A673 (cell line): ENCODE results near the gene KCNMB1. TPM values are rescaled to one million over a fixed set of nuclear protein-coding genes. Genes with fewer than 3 reads are reported as not detected.

ENCODE experiments used
- BruUV-seq: library from RNA; stranded (reverse); fragments of 400-500 nt; replicated peaks from 2 replicates; lab custom pipeline; 2021; lab: Mats Ljungman, UMichigan
- CTCF ChIA-PET: fragments of 300-600 bp; sonication (Branson Sonifier 250); formaldehyde crosslinking; loops from one replicate; lab custom pipeline; 2022; ENCODE audit warnings: antibody characterized with exemption; lab: Charles Lee
- POLR2A ChIA-PET: fragments of 300-600 bp; sonication (Branson Sonifier 250); formaldehyde crosslinking; loops from one replicate; lab custom pipeline; 2022; ENCODE audit warnings: antibody characterized with exemption; ENCODE audit not compliant: low non-redundant PET; lab: Charles Lee
- DNase-seq: peaks from one replicate; pipeline ENCODE4 v3.0.0-alpha.2; 2015; ENCODE audit warnings: low spot score
- H3K27ac ChIP-seq: fragments of 200-600 bp; sonication (generic); 2 replicates; pipeline ENCODE4 v1.5.1; 2016; ENCODE audit warnings: mixed run types, low read depth, mild to moderate bottlenecking, mixed read lengths, antibody characterized with exemption, low read length; ENCODE audit not compliant: poor library complexity, severe bottlenecking
- H3K27me3 ChIP-seq: fragments of 200-600 bp; sonication (generic); replicated peaks from 2 replicates; pipeline ENCODE4 v1.6.1; 2017; ENCODE audit warnings: mixed run types, low read depth, mild to moderate bottlenecking, mixed read lengths, antibody characterized with exemption, low read length; ENCODE audit not compliant: insufficient read depth, poor library complexity
- H3K36me3 ChIP-seq: fragments of 200-600 bp; sonication (generic); 2 replicates; pipeline ENCODE4 v1.6.1; 2016; ENCODE audit warnings: mixed run types, mild to moderate bottlenecking, mixed read lengths, antibody characterized with exemption, low read length; ENCODE audit not compliant: insufficient read depth, poor library complexity, severe bottlenecking
- H3K4me1 ChIP-seq: fragments of 200-600 bp; sonication (generic); 2 replicates; pipeline ENCODE4 v1.6.1; 2017; ENCODE audit warnings: mixed run types, mild to moderate bottlenecking, mixed read lengths, antibody characterized with exemption, low read length; ENCODE audit not compliant: insufficient read depth, poor library complexity, severe bottlenecking
- H3K4me3 ChIP-seq: fragments of 200-600 bp; sonication (generic); 2 replicates; pipeline ENCODE4 v1.5.1; 2016; ENCODE audit warnings: low read depth, mixed run types, mild to moderate bottlenecking, mixed read lengths, low read length; ENCODE audit not compliant: poor library complexity, severe bottlenecking
- H3K9me3 ChIP-seq: fragments of 200-600 bp; sonication (generic); 2 replicates; pipeline ENCODE4 v1.6.1; 2016; ENCODE audit warnings: mixed run types, low read depth, mild to moderate bottlenecking, mixed read lengths, antibody characterized with exemption, low read length; ENCODE audit not compliant: poor library complexity, severe bottlenecking
- EZH2 ChIP-seq: fragments of 200-600 bp; sonication (generic); IDR thresholded peaks from 2 replicates; pipeline ENCODE4 v1.6.1; 2017; ENCODE audit warnings: borderline replicate concordance, low read depth, mild to moderate bottlenecking, mixed read lengths, antibody characterized with exemption, low read length; ENCODE audit not compliant: poor library complexity, severe bottlenecking
- intact Hi-C: fragments of 100-400 bp; cut with micrococcal nuclease; formaldehyde crosslinking; loops from one replicate; pipeline ENCODE4 v1.10.0; 2022; ENCODE audit not compliant: unreplicated experiment
- total RNA-seq: library from RNA; stranded (reverse); gene quantifications from 2 replicates; pipeline ENCODE4 v1.2.3, GENCODE V29; 2021
- TF ChIP-seq, protein P1 (sequence below): fragments of 300-800, 200-600 bp; sonication (generic); conservative IDR thresholded peaks from 2 replicates; pipeline ENCODE4 v1.5.1; 2017; ENCODE audit warnings: low read depth, mild to moderate bottlenecking, antibody characterized with exemption, low read length, moderate library complexity, mixed read lengths

The KCNMB1 gene
- total RNA-seq, 1 experiment from 2014 or later: not detected

DNA sequence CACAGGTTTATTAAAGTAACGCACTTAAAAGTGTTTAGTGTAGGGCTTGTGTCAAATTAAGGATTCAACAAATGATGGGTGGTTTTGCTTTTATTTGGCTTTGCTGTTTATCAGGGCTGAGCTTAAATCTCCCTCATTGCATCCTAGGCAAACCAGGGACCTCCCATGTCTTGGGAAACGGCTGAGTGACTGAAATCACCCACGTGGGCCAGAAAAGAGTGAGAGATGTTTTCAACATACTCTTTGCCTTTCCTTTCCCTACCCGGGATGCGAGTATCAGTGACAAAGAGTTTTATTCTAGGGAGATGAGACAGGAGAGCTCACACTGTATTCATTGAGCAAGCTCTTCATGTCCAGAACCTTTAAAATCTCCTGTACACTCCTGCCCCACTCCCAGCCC lies 23.3 kb downstream of the KCNMB1 start:
- TF ChIP-seq, protein P1, sequence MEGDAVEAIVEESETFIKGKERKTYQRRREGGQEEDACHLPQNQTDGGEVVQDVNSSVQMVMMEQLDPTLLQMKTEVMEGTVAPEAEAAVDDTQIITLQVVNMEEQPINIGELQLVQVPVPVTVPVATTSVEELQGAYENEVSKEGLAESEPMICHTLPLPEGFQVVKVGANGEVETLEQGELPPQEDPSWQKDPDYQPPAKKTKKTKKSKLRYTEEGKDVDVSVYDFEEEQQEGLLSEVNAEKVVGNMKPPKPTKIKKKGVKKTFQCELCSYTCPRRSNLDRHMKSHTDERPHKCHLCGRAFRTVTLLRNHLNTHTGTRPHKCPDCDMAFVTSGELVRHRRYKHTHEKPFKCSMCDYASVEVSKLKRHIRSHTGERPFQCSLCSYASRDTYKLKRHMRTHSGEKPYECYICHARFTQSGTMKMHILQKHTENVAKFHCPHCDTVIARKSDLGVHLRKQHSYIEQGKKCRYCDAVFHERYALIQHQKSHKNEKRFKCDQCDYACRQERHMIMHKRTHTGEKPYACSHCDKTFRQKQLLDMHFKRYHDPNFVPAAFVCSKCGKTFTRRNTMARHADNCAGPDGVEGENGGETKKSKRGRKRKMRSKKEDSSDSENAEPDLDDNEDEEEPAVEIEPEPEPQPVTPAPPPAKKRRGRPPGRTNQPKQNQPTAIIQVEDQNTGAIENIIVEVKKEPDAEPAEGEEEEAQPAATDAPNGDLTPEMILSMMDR: no peak
- TF ChIP-seq EZH2: no peak
- no peaks in the 10 kb centered on the region for H3K36me3 ChIP-seq
- CTCF ChIA-PET: no interaction called here
- intact Hi-C loops: no loop called here
- POLR2A ChIA-PET: no interaction called here
- no peak overlapping the region for H3K4me3 ChIP-seq
- no peaks in the 10 kb centered on the region for H3K27me3 ChIP-seq
- DNase-seq: no peak
- no peak overlapping the region for H3K27ac ChIP-seq
- no peaks in the 10 kb centered on the region for H3K4me1 ChIP-seq
- H3K9me3 ChIP-seq: no peaks in the 10 kb centered on the region
- BruUV-seq: no TSS peak

DNA sequence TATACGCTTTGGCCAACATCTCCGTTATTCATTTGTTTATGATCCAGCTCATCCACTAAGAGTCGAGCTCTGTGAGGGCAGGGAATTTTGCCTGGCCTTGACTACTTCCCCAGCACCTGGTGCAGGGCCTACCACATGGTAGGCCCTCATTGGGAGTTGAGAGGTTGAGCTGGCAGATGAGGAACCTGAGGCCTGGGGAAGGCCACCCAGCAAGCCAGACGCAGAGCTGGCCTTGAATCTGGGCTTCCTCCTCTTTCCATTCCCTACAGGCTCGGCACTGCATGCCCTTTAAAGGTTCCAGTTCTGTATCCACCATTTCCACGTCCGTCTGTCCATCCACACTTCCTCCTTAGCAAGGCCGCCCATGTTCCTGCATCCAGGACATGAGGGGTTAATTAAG lies 24.2 kb downstream of the KCNMB1 start:
- H3K36me3 ChIP-seq: no peaks in the 10 kb centered on the region
- no TSS peak for BruUV-seq
- H3K27me3 ChIP-seq: no peaks in the 10 kb centered on the region
- no peak overlapping the region for H3K4me3 ChIP-seq
- H3K27ac ChIP-seq: no peak overlapping the region
- ChIA-PET CTCF (no interaction called here), POLR2A (no interaction called here)
- intact Hi-C loops: no loop called here
- TF ChIP-seq, protein P1: no peak
- no peaks in the 10 kb centered on the region for H3K9me3 ChIP-seq
- no peaks in the 10 kb centered on the region for H3K4me1 ChIP-seq
- DNase-seq: no peak

DNA sequence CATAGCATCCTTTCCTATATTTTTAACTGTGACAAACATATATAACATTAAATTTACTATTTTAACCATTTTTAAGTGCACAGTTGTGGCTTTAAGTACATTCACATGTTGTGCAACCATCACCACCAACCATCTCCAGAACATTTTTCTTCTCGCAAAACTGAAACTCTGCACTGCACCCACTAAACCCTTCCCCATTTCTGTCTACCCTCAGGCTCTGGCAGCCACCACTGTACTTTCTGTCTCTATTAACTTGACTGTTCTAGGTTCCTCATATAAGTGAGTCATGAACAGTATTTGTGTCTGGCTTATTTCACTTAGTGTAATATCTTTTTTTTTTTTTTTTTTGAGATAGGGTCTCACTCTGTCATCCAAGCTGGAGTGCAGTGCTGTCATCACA lies 25.5 kb downstream of the KCNMB1 start:
- no peak for DNase-seq
- ChIA-PET POLR2A (no interaction called here), CTCF (no interaction called here)
- Histone ChIP-seq H3K27ac (no peak overlapping the region), H3K27me3 (no peaks in the 10 kb centered on the region), H3K4me3 (no peak overlapping the region), H3K9me3 (no peaks in the 10 kb centered on the region), H3K4me1 (no peaks in the 10 kb centered on the region), H3K36me3 (no peaks in the 10 kb centered on the region)
- BruUV-seq: no TSS peak
- TF ChIP-seq, protein P1: no peak
- no peak for TF ChIP-seq EZH2
- intact Hi-C loops: no loop called here
